Liver (tissue), 9 donors: Measurements from ENCODE around the gene CHM. TPM values are rescaled to one million over a fixed set of nuclear protein-coding genes. Genes with fewer than 3 reads are reported as not detected.

Experiments used
- DNase-seq: peaks from one replicate; pipeline ENCODE4 v3.0.0-alpha.2; 2017; ENCODE audit warnings: low spot score
- H3K27ac ChIP-seq, 2 donors: one replicate each; pipeline ENCODE4 v1.7.0; 2013; ENCODE audit warnings: inconsistent platforms in 2 of 2, low read length in 2 of 2, control low read depth in 1 of 2, low read depth in 1 of 2, mild to moderate bottlenecking in 1 of 2
- H3K27me3 ChIP-seq, 4 donors: one replicate each; pipeline versions ENCODE4 v1.6.1 to v1.7.0; 2013; ENCODE audit warnings: low read length in 3 of 4, inconsistent platforms in 1 of 4, mild to moderate bottlenecking in 1 of 4, moderate library complexity in 1 of 4; ENCODE audit not compliant: control insufficient read depth in 4 of 4, insufficient read depth in 4 of 4
- H3K36me3 ChIP-seq, 4 donors: one replicate each; pipeline versions ENCODE4 v1.6.1 to v1.7.0; 2013; ENCODE audit warnings: low read length in 3 of 4, mild to moderate bottlenecking in 3 of 4, low read depth in 1 of 4, moderate library complexity in 1 of 4; ENCODE audit not compliant: control insufficient read depth in 4 of 4, insufficient read depth in 3 of 4
- H3K4me1 ChIP-seq, 4 donors: one replicate each; pipeline versions ENCODE4 v1.6.1 to v1.7.0; 2013; ENCODE audit warnings: low read length in 3 of 4, mild to moderate bottlenecking in 3 of 4, moderate library complexity in 1 of 4; ENCODE audit not compliant: control insufficient read depth in 4 of 4, insufficient read depth in 4 of 4
- H3K4me3 ChIP-seq, 3 donors: one replicate each; pipeline versions ENCODE4 v1.6.1 to v1.7.0; 2013; ENCODE audit warnings: low read length in 3 of 3, control low read depth in 1 of 3, low read depth in 1 of 3, mild to moderate bottlenecking in 1 of 3
- H3K9ac ChIP-seq, 2 donors: one replicate each; pipeline ENCODE4 v1.7.0; 2013; ENCODE audit warnings: low read length in 2 of 2, mild to moderate bottlenecking in 2 of 2, moderate library complexity in 2 of 2, control low read depth in 1 of 2, low read depth in 1 of 2
- H3K9me3 ChIP-seq, 4 donors: one replicate each; pipeline versions ENCODE4 v1.6.1 to v1.7.0; 2013; ENCODE audit warnings: low read length in 3 of 4; ENCODE audit not compliant: control insufficient read depth in 4 of 4
- EGR1 ChIP-seq, 2 donors: IDR thresholded peaks; 2 replicates each; pipeline ENCODE4 v1.6.1; 2016 to 2018; ENCODE audit warnings: antibody characterized with exemption in 2 of 2, low read depth in 2 of 2
- FOXA1 ChIP-seq: IDR thresholded peaks from 2 replicates; pipeline ENCODE4 v1.6.1; 2016; ENCODE audit warnings: antibody characterized with exemption
- FOXA2 ChIP-seq: IDR thresholded peaks from 2 replicates; pipeline ENCODE4 v1.6.1; 2016; ENCODE audit warnings: antibody characterized with exemption
- GABPA ChIP-seq, 2 donors: IDR thresholded peaks in 1 of 2; conservative IDR thresholded peaks in 1 of 2; 2 replicates each; pipeline ENCODE4 v1.6.1; 2016; ENCODE audit warnings: antibody characterized with exemption in 2 of 2, mild to moderate bottlenecking in 1 of 2, moderate library complexity in 1 of 2
- HNF4A ChIP-seq, 2 donors: conservative IDR thresholded peaks; 2 replicates each; pipeline ENCODE4 v1.6.1; 2016; ENCODE audit warnings: antibody characterized with exemption in 2 of 2, mild to moderate bottlenecking in 2 of 2
- HNF4G ChIP-seq: IDR thresholded peaks from 2 replicates; pipeline ENCODE4 v1.6.1; 2016; ENCODE audit warnings: antibody characterized with exemption
- JUND ChIP-seq, 2 donors: IDR thresholded peaks; 2 replicates each; pipeline ENCODE4 v1.6.1; 2016; ENCODE audit warnings: antibody characterized with exemption in 2 of 2
- NR2F2 ChIP-seq: IDR thresholded peaks from 2 replicates; pipeline ENCODE4 v1.6.1; 2016; ENCODE audit warnings: antibody characterized with exemption
- RAD21 ChIP-seq, 2 donors: IDR thresholded peaks; 2 replicates each; pipeline ENCODE4 v1.6.1; 2016; ENCODE audit warnings: antibody characterized with exemption in 2 of 2, mild to moderate bottlenecking in 2 of 2
- RXRA ChIP-seq, 2 donors: IDR thresholded peaks; 2 replicates each; pipeline ENCODE4 v1.6.1; 2017 to 2018; ENCODE audit warnings: antibody characterized with exemption in 2 of 2, mild to moderate bottlenecking in 1 of 2
- SP1 ChIP-seq: IDR thresholded peaks from 2 replicates; pipeline ENCODE4 v1.6.1; 2018; ENCODE audit warnings: antibody characterized with exemption, mild to moderate bottlenecking
- TAF1 ChIP-seq: conservative IDR thresholded peaks from 2 replicates; pipeline ENCODE4 v1.6.1; 2016; ENCODE audit warnings: antibody characterized with exemption, mild to moderate bottlenecking
- YY1 ChIP-seq: IDR thresholded peaks from 2 replicates; pipeline ENCODE4 v1.6.1; 2016; ENCODE audit warnings: antibody characterized with exemption, mild to moderate bottlenecking
- WGBS: extraction: QIAGEN DNeasy Blood & Tissue Kit; methylation state at CpG from one replicate; pipeline ENCODE4 v1.1.7; 2013; 5-methylcytosine and 5-hydroxymethylcytosine counted together
- polyA plus RNA-seq, 2 donors: library from polyadenylated mRNA; stranded (reverse) in 1 of 2; unstranded in 1 of 2; fragments of 200-250 nt in 1 of 2; fragments of >200 nt in 1 of 2; fragmentation: Nextera tagmentation in 1 of 2; extraction: Ambion mirVana in 1 of 2; gene quantifications; one replicate each; pipeline versions ENCODE4 v1.2.1 to v1.2.3, GENCODE V29; 2013 to 2015
- total RNA-seq, 2 donors: library from RNA; depleted of rRNA; stranded (reverse); fragments of >200 nt; gene quantifications; one replicate each; pipeline ENCODE4 v1.2.3, GENCODE V29; 2014
- TF ChIP-seq, protein P1 (sequence below): IDR thresholded peaks from 2 replicates; pipeline ENCODE4 v1.6.1; 2016; ENCODE audit warnings: antibody characterized with exemption
- TF ChIP-seq, protein P2 (sequence below): IDR thresholded peaks from 2 replicates; pipeline ENCODE4 v1.6.1; 2016; ENCODE audit warnings: antibody characterized with exemption
- TF ChIP-seq, protein P3 (sequence below): IDR thresholded peaks from 2 replicates; pipeline ENCODE4 v1.6.1; 2016; ENCODE audit warnings: antibody characterized with exemption, mild to moderate bottlenecking
- TF ChIP-seq, protein P4 (sequence below): IDR thresholded peaks from 2 replicates; pipeline ENCODE4 v1.6.1; 2016; ENCODE audit warnings: antibody characterized with exemption
- TF ChIP-seq, protein P5 (sequence below): fragments of 150-350 bp; IDR thresholded peaks from 2 replicates; pipeline ENCODE4 v1.5.1; 2017; ENCODE audit warnings: improper control_type of control experiment, low read depth, low read length; ENCODE audit not compliant: missing input control
- donor health status: healthy.
- donor health status: healthy.
- donor health status: healthy.
- donor health status: healthy.
- donor health status: healthy.

CHM gene
- total and polyA plus RNA-seq, 4 donors = 5.1 to 8.1 (median 6.4) TPM

DNA sequence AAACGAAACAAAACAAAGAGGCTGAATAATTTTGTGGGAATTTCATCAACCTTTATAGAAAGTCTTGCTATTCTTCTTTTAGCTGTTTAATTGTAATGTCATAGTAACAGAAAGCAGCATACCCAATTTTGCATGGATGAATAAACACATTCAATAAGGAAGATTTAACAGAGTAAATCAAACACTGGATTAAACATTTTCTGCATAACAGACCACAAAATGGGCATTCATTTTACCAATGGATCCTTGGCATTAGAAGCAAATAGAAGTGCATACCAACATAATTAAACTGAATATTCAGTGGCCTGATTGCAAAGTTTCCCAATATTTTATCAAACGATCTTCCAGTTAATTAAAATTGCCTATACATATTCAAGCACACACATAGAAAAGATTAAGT is 4.4 kb upstream of the CHM start:
- no peak for DNase-seq
- no peak overlapping the region for H3K9ac ChIP-seq
- no peak overlapping the region for H3K27ac ChIP-seq
- TF ChIP-seq GABPA (IDR thresholded peaks at IDR 0.05 in 1 of 2, conservative IDR thresholded peaks at IDR 0.05 in 1 of 2) (no peak), FOXA2 (no peak), NR2F2 (no peak), JUND (IDR thresholded peaks at IDR 0.05) (no peak), RAD21 (IDR thresholded peaks at IDR 0.05) (no peak), HNF4A (conservative IDR thresholded peaks at IDR 0.05) (no peak), EGR1 (IDR thresholded peaks at IDR 0.05; ENCODE audit: low read depth in 2 of 2) (no peak)
- TF ChIP-seq, protein P1, sequence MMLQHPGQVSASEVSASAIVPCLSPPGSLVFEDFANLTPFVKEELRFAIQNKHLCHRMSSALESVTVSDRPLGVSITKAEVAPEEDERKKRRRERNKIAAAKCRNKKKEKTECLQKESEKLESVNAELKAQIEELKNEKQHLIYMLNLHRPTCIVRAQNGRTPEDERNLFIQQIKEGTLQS = no peak
- TF ChIP-seq, protein P2, sequence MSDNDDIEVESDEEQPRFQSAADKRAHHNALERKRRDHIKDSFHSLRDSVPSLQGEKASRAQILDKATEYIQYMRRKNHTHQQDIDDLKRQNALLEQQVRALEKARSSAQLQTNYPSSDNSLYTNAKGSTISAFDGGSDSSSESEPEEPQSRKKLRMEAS = no peak
- 65% methylated on average over 2 of the region's 2 CpGs for WGBS
- no peaks in the 10 kb centered on the region for H3K9me3 ChIP-seq
- no peak overlapping the region for H3K4me3 ChIP-seq
- H3K4me1 ChIP-seq = no peaks in the 10 kb centered on the region
- H3K27me3 ChIP-seq = no peaks in the 10 kb centered on the region
- H3K36me3 ChIP-seq = no peaks in the 10 kb centered on the region

DNA sequence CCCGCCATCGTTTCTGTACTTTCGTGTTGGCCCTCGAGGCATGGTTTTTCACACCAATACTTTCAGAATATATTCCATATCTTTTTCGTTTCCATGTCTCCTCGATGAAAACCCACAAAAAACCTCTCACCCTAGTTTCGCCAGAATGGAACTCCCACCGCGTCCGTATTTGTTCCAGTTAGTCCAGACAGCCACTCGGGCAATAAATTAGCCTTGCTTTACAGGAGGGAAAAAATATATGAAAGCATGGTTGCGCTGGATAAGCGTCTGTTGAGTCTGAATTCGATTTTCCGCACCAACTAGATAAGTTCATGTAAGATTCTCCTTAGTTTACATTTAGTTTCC is 550 bp upstream of the CHM start:
- Histone ChIP-seq H3K36me3 (no peaks in the 10 kb centered on the region), H3K9ac (peak overlapping the region; percentile 13 to 61), H3K27me3 (no peaks in the 10 kb centered on the region), H3K4me1 (peaks cover 3 to 8% (median 6%) of the 10 kb centered on the region in 4 donors), H3K27ac (peak overlapping the region in 1 of 2 donors; percentile 86), H3K4me3 (peak overlapping the region; percentile 54 to 82 (median 66)), H3K9me3 (no peaks in the 10 kb centered on the region)
- no peak for DNase-seq
- WGBS = 24% methylated on average over 15 of the region's 15 CpGs
- TF ChIP-seq RAD21 (IDR thresholded peaks at IDR 0.05) (no peak), SP1 (no peak), HNF4A (conservative IDR thresholded peaks at IDR 0.05) (no peak), RXRA (IDR thresholded peaks at IDR 0.05) (no peak), EGR1 (IDR thresholded peaks at IDR 0.05; ENCODE audit: low read depth in 2 of 2) (no peak), YY1 (no peak), TAF1 (no peak), NR2F2 (no peak), FOXA2 (no peak), HNF4G (no peak), JUND (IDR thresholded peaks at IDR 0.05) (no peak), GABPA (IDR thresholded peaks at IDR 0.05 in 1 of 2, conservative IDR thresholded peaks at IDR 0.05 in 1 of 2) (no peak), FOXA1 (no peak)
- TF ChIP-seq, protein P3, sequence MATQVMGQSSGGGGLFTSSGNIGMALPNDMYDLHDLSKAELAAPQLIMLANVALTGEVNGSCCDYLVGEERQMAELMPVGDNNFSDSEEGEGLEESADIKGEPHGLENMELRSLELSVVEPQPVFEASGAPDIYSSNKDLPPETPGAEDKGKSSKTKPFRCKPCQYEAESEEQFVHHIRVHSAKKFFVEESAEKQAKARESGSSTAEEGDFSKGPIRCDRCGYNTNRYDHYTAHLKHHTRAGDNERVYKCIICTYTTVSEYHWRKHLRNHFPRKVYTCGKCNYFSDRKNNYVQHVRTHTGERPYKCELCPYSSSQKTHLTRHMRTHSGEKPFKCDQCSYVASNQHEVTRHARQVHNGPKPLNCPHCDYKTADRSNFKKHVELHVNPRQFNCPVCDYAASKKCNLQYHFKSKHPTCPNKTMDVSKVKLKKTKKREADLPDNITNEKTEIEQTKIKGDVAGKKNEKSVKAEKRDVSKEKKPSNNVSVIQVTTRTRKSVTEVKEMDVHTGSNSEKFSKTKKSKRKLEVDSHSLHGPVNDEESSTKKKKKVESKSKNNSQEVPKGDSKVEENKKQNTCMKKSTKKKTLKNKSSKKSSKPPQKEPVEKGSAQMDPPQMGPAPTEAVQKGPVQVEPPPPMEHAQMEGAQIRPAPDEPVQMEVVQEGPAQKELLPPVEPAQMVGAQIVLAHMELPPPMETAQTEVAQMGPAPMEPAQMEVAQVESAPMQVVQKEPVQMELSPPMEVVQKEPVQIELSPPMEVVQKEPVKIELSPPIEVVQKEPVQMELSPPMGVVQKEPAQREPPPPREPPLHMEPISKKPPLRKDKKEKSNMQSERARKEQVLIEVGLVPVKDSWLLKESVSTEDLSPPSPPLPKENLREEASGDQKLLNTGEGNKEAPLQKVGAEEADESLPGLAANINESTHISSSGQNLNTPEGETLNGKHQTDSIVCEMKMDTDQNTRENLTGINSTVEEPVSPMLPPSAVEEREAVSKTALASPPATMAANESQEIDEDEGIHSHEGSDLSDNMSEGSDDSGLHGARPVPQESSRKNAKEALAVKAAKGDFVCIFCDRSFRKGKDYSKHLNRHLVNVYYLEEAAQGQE = no peak
- TF ChIP-seq, protein P4, sequence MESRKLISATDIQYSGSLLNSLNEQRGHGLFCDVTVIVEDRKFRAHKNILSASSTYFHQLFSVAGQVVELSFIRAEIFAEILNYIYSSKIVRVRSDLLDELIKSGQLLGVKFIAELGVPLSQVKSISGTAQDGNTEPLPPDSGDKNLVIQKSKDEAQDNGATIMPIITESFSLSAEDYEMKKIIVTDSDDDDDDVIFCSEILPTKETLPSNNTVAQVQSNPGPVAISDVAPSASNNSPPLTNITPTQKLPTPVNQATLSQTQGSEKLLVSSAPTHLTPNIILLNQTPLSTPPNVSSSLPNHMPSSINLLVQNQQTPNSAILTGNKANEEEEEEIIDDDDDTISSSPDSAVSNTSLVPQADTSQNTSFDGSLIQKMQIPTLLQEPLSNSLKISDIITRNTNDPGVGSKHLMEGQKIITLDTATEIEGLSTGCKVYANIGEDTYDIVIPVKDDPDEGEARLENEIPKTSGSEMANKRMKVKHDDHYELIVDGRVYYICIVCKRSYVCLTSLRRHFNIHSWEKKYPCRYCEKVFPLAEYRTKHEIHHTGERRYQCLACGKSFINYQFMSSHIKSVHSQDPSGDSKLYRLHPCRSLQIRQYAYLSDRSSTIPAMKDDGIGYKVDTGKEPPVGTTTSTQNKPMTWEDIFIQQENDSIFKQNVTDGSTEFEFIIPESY = no peak
- TF ChIP-seq, protein P5, sequence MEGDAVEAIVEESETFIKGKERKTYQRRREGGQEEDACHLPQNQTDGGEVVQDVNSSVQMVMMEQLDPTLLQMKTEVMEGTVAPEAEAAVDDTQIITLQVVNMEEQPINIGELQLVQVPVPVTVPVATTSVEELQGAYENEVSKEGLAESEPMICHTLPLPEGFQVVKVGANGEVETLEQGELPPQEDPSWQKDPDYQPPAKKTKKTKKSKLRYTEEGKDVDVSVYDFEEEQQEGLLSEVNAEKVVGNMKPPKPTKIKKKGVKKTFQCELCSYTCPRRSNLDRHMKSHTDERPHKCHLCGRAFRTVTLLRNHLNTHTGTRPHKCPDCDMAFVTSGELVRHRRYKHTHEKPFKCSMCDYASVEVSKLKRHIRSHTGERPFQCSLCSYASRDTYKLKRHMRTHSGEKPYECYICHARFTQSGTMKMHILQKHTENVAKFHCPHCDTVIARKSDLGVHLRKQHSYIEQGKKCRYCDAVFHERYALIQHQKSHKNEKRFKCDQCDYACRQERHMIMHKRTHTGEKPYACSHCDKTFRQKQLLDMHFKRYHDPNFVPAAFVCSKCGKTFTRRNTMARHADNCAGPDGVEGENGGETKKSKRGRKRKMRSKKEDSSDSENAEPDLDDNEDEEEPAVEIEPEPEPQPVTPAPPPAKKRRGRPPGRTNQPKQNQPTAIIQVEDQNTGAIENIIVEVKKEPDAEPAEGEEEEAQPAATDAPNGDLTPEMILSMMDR = no peak
- TF ChIP-seq, protein P2 = no peak
- TF ChIP-seq, protein P1 = no peak
